A549 (cell line): ENCODE measurements around the gene PPP1R14D. TPM values are rescaled to one million over a fixed set of nuclear protein-coding genes. Genes with fewer than 3 reads are reported as not detected.

Source experiments
- ATAC-seq, 2 experiments: fragments of 200-7000 bp in 1 of 2; fragments of >200 bp in 1 of 2; cut with Nextera tagmentation in 1 of 2; cut with Tn5 transposase in 1 of 2; 3 replicates each; pipeline versions ENCODE4 v1.8.0 to v1.9.1; 2018 to 2020; ENCODE audit warnings: mild to moderate bottlenecking in 1 of 2, moderate library complexity in 1 of 2
- CTCF ChIA-PET: fragments of 300-600 bp; sonication (Branson Sonifier 250); formaldehyde crosslinking; extraction: SDS; loops from one replicate; lab custom pipeline; 2021; ENCODE audit warnings: antibody characterized with exemption, inconsistent platforms; lab: Yijun Ruan, JAX
- POLR2A ChIA-PET: fragments of 350-600 bp; formaldehyde crosslinking; extraction: SDS; loops from one replicate; lab custom pipeline; 2021; ENCODE audit warnings: antibody characterized with exemption, inconsistent platforms; lab: Yijun Ruan, JAX
- DNase-seq, 2 experiments: peaks; one replicate each; pipeline versions ENCODE4 v3.0.0 to v3.0.0-alpha.2; 2011 to 2016; ENCODE audit warnings: low read depth in 1 of 2, low spot score in 1 of 2
- FAIRE-seq: peaks from 2 replicates; lab custom pipeline; 2011; peaks lifted over from hg19 to GRCh38; lab: Jason Lieb, UNC
- H3K27ac ChIP-seq, 2 experiments: fragments of >200 bp; sonication (Bioruptor Twin); formaldehyde crosslinking; 3 replicates each; pipeline ENCODE4 v1.5.1; 2016 to 2017
- H3K4me1 ChIP-seq: fragments of >200 bp; sonication (Bioruptor Twin); formaldehyde crosslinking; 3 replicates; pipeline ENCODE4 v1.6.1; 2016
- H3K4me2 ChIP-seq: fragments of >200 bp; sonication (Bioruptor Twin); formaldehyde crosslinking; 3 replicates; pipeline ENCODE4 v1.6.1; 2016
- H3K4me3 ChIP-seq: fragments of >200 bp; sonication (Bioruptor Twin); formaldehyde crosslinking; 3 replicates; pipeline ENCODE4 v1.5.1; 2016
- H3K9me3 ChIP-seq: fragments of >200 bp; sonication (Bioruptor Twin); formaldehyde crosslinking; 3 replicates; pipeline ENCODE4 v1.6.1; 2016
- CBX8 ChIP-seq: fragments of 200-600 bp; sonication (generic); IDR thresholded peaks from 2 replicates; pipeline ENCODE4 v1.6.1; 2016
- CEBPB ChIP-seq, 2 experiments: fragments of >200 bp in 1 of 2; sonication (Bioruptor Twin) in 1 of 2; formaldehyde crosslinking in 1 of 2; IDR thresholded peaks; 2 replicates each; pipeline ENCODE4 v1.6.1; 2012 to 2016
- CHD4 ChIP-seq: fragments of 200-600 bp; sonication (generic); IDR thresholded peaks from 2 replicates; pipeline ENCODE4 v1.6.1; 2016; ENCODE audit warnings: antibody characterized with exemption, mild to moderate bottlenecking, borderline replicate concordance
- CTCF ChIP-seq: fragments of >200 bp; sonication (Bioruptor Twin); formaldehyde crosslinking; IDR thresholded peaks from 3 replicates; pipeline ENCODE4 v1.5.1; 2016
- E2F6 ChIP-seq: IDR thresholded peaks from 2 replicates; pipeline ENCODE4 v1.6.1; 2012; ENCODE audit warnings: low read depth, borderline replicate concordance
- EHMT2 ChIP-seq: fragments of 200-600 bp; sonication (generic); IDR thresholded peaks from 2 replicates; pipeline ENCODE4 v1.6.1; 2016; ENCODE audit warnings: antibody characterized with exemption, low read depth, mild to moderate bottlenecking, moderate library complexity
- EP300 ChIP-seq, 2 experiments: fragments of >200 bp; sonication (Bioruptor Twin); formaldehyde crosslinking; IDR thresholded peaks; 2 replicates in 1 of 2; 3 replicates in 1 of 2; pipeline ENCODE4 v1.6.1; 2016 to 2017
- ESRRA ChIP-seq: fragments of 150-350 bp; IDR thresholded peaks from 2 replicates; pipeline ENCODE4 v1.6.1; 2014; ENCODE audit warnings: mild to moderate bottlenecking, low read length, borderline replicate concordance
- FOSL2 ChIP-seq, 2 experiments: fragments of 450-650 bp in 1 of 2; fragments of >200 bp in 1 of 2; sonication (Bioruptor Twin) in 1 of 2; formaldehyde crosslinking; IDR thresholded peaks; 2 replicates each; pipeline versions ENCODE4 v1.5.0 to v1.6.1; 2016 to 2020; ENCODE audit warnings: mild to moderate bottlenecking in 1 of 2, moderate library complexity in 1 of 2
- GATA3 ChIP-seq: IDR thresholded peaks from 2 replicates; pipeline ENCODE4 v1.6.1; 2012; ENCODE audit warnings: borderline replicate concordance
- HMGXB4 ChIP-seq: fragments of 250-450 bp; sonication (Bioruptor Pico); IDR thresholded peaks from 2 replicates; pipeline ENCODE4 v1.5.0; 2021; ENCODE audit warnings: mild to moderate bottlenecking, moderate library complexity, borderline replicate concordance
- HOXA7 ChIP-seq: fragments of 250-450 bp; sonication (Bioruptor Pico); IDR thresholded peaks from 2 replicates; pipeline ENCODE4 v1.5.0; 2020; ENCODE audit warnings: mild to moderate bottlenecking, moderate library complexity
- HOXB13 ChIP-seq: fragments of 250-450 bp; sonication (Bioruptor Pico); IDR thresholded peaks from 2 replicates; pipeline ENCODE4 v1.5.0; 2020; ENCODE audit warnings: low read depth, mild to moderate bottlenecking, moderate library complexity
- JUN ChIP-seq, 2 experiments: fragments of >200 bp; sonication (Bioruptor Twin); formaldehyde crosslinking; IDR thresholded peaks; 2 replicates in 1 of 2; 3 replicates in 1 of 2; pipeline ENCODE4 v1.6.1; 2016 to 2017
- JUNB ChIP-seq: fragments of >200 bp; sonication (Bioruptor Twin); formaldehyde crosslinking; IDR thresholded peaks from 2 replicates; pipeline ENCODE4 v1.6.1; 2016
- KDM5A ChIP-seq: fragments of 200-600 bp; sonication (generic); IDR thresholded peaks from 2 replicates; pipeline ENCODE4 v1.6.1; 2016; ENCODE audit warnings: antibody characterized with exemption, mild to moderate bottlenecking
- MYC ChIP-seq: IDR thresholded peaks from 2 replicates; pipeline ENCODE4 v1.6.1; 2012; ENCODE audit warnings: mild to moderate bottlenecking, inconsistent platforms, low read length, improper control_type of control experiment, borderline replicate concordance
- NR3C1 ChIP-seq: fragments of >200 bp; sonication (Bioruptor Twin); formaldehyde crosslinking; IDR thresholded peaks from 3 replicates; pipeline ENCODE4 v1.6.1; 2017
- PHF8 ChIP-seq: fragments of 200-600 bp; sonication (generic); IDR thresholded peaks from 2 replicates; pipeline ENCODE4 v1.6.1; 2016; ENCODE audit warnings: low read depth, mild to moderate bottlenecking, antibody characterized with exemption, moderate library complexity, borderline replicate concordance
- RFX5 ChIP-seq: fragments of 450-650 bp; IDR thresholded peaks from 2 replicates; pipeline ENCODE4 v1.7.1; 2014; ENCODE audit warnings: antibody characterized with exemption, mild to moderate bottlenecking, moderate library complexity
- TFCP2L1 ChIP-seq: fragments of 250-450 bp; sonication (Bioruptor Pico); IDR thresholded peaks from 2 replicates; pipeline ENCODE4 v1.5.0; 2021; ENCODE audit warnings: mild to moderate bottlenecking
- ZNF302 ChIP-seq: fragments of 250-450 bp; sonication (Bioruptor Pico); IDR thresholded peaks from 2 replicates; pipeline ENCODE4 v1.9.0; 2021; ENCODE audit warnings: inconsistent platforms, mild to moderate bottlenecking, moderate library complexity
- ZSCAN20 ChIP-seq: fragments of 250-450 bp; sonication (Bioruptor Pico); IDR thresholded peaks from 2 replicates; pipeline ENCODE4 v1.8.0; 2022; ENCODE audit warnings: mild to moderate bottlenecking, moderate library complexity
- WGBS: methylation state at CpG from one replicate; pipeline ENCODE4 v1.1.6; 2017; ENCODE audit errors: missing lambda C conversion rate; 5-methylcytosine and 5-hydroxymethylcytosine counted together
- polyA plus RNA-seq, 4 experiments: library from polyadenylated mRNA; depleted of rRNA in 3 of 4; stranded (reverse); fragments of >200 nt; fragmentation: RNase III in 1 of 4; extraction: RNeasy Plus Mini Kit Qiagen cat#74134 plus additional on column Dnase treatment in 1 of 4; gene quantifications; 2 replicates in 3 of 4; 3 replicates in 1 of 4; pipeline ENCODE4 v1.2.3, GENCODE V29; 2011 to 2017

Gene PPP1R14D
- polyA plus RNA-seq, 2 of the 4 experiments (the other 2 are of a cell fraction), result 0.21 to 1.1 TPM

GRCh38 chr15:40815042-40815698, 13.3 kb downstream of the PPP1R14D start:
- H3K4me1 ChIP-seq, result no peaks in the 10 kb centered on the region
- TF ChIP-seq TFCP2L1 (CRISPR knock-in tag) (no peak), HOXA7 (no peak), PHF8 (no peak), NR3C1 (no peak), HOXB13 (CRISPR knock-in tag) (no peak), JUNB (no peak), CHD4 (no peak), EP300 (IDR thresholded peaks at IDR 0.05) (no peak), ZNF302 (CRISPR knock-in tag) (no peak), HMGXB4 (no peak), E2F6 (no peak), ESRRA (no peak), CBX8 (no peak), EHMT2 (no peak), CEBPB (IDR thresholded peaks at IDR 0.05) (no peak), RFX5 (no peak), ZSCAN20 (CRISPR knock-in tag) (no peak), CTCF (no peak)
- TF ChIP-seq, all 56 proteins: peak for 0
- Histone ChIP-seq H3K4me2 (no peak overlapping the region), H3K4me3 (no peak overlapping the region), H3K27ac (no peak overlapping the region), H3K9me3 (no peaks in the 10 kb centered on the region)
- WGBS, result 91% methylated on average over 4 of the region's 4 CpGs
- ChIA-PET POLR2A (interaction anchor here (0.6 kb wide), 1 partner anchor 11 kb away, joined by 7 read pairs; no protein-coding TSS in a partner anchor), CTCF (interaction anchor here (0.6 to 2.0 kb wide), 6 partner anchors 33 to 135 kb away, joined by 3 to 5 read pairs (median 4); no protein-coding TSS in a partner anchor)
- ATAC-seq (no peak), FAIRE-seq (no peak), DNase-seq (no peak)

- no peak for ATAC-seq
- Histone ChIP-seq H3K27ac (no peak overlapping the region), H3K4me3 (no peak overlapping the region), H3K4me1 (0 out of 3 replicates have a peak, but pooled peaks cover 8% of the 10 kb centered on the region), H3K9me3 (no peaks in the 10 kb centered on the region), H3K4me2 (no peak overlapping the region)
- WGBS, result 92% methylated on average over 12 of the region's 12 CpGs
- CTCF ChIA-PET, result interaction anchor here (0.7 to 1.1 kb wide), 4 partner anchors 11 to 79 kb away, joined by 3 to 8 read pairs (median 4); no protein-coding TSS in a partner anchor
- no peak for DNase-seq
- TF ChIP-seq MYC, result no peak
- no peak for TF ChIP-seq JUN (IDR thresholded peaks at IDR 0.05)
- TF ChIP-seq ESRRA, result no peak
- TF ChIP-seq FOSL2 (IDR thresholded peaks at IDR 0.05), result no peak
- no peak for TF ChIP-seq FOSL2 (CRISPR knock-in tag; IDR thresholded peaks at IDR 0.05)
- TF ChIP-seq KDM5A, result no peak
- no peak for TF ChIP-seq CTCF
- no peak for TF ChIP-seq GATA3
- FAIRE-seq, result no peak
- POLR2A ChIA-PET, result no interaction called here
Measured at GRCh38 chr15:40812721-40813425, 15.6 kb downstream of the PPP1R14D start.
